Measurements from ENCODE around the gene C16orf95. TPM values are rescaled to one million over a fixed set of nuclear protein-coding genes. Genes with fewer than 3 reads are reported as not detected.

C16orf95 gene
- total RNA-seq, 3 donors from 2014 or later = 2.0 to 3.8 TPM; not detected in 1

- intact Hi-C loops (cut with DNase I; ENCODE audit: low total_unique reads) = no loop called here
- Histone ChIP-seq H3K36me3 (no peaks in the 10 kb centered on the region), H3K4me3 (no peak overlapping the region), H3K27me3 (no peaks in the 10 kb centered on the region), H3K27ac (no peak overlapping the region), H3K9me3 (no peaks in the 10 kb centered on the region), H3K4me1 (no peaks in the 10 kb centered on the region)
- TF ChIP-seq, protein P1, sequence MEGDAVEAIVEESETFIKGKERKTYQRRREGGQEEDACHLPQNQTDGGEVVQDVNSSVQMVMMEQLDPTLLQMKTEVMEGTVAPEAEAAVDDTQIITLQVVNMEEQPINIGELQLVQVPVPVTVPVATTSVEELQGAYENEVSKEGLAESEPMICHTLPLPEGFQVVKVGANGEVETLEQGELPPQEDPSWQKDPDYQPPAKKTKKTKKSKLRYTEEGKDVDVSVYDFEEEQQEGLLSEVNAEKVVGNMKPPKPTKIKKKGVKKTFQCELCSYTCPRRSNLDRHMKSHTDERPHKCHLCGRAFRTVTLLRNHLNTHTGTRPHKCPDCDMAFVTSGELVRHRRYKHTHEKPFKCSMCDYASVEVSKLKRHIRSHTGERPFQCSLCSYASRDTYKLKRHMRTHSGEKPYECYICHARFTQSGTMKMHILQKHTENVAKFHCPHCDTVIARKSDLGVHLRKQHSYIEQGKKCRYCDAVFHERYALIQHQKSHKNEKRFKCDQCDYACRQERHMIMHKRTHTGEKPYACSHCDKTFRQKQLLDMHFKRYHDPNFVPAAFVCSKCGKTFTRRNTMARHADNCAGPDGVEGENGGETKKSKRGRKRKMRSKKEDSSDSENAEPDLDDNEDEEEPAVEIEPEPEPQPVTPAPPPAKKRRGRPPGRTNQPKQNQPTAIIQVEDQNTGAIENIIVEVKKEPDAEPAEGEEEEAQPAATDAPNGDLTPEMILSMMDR (IDR thresholded peaks at IDR 0.05) = no peak
- TF ChIP-seq POLR2AphosphoS5 (IDR thresholded peaks at IDR 0.05) (no peak), POLR2A (IDR thresholded peaks at IDR 0.05) (no peak)
- no peak for DNase-seq (ENCODE audit: low spot score in 2 of 2)
These were observed 30.2 kb downstream of the C16orf95 start for GRCh38 chr16:87286839-87287626.

DNA sequence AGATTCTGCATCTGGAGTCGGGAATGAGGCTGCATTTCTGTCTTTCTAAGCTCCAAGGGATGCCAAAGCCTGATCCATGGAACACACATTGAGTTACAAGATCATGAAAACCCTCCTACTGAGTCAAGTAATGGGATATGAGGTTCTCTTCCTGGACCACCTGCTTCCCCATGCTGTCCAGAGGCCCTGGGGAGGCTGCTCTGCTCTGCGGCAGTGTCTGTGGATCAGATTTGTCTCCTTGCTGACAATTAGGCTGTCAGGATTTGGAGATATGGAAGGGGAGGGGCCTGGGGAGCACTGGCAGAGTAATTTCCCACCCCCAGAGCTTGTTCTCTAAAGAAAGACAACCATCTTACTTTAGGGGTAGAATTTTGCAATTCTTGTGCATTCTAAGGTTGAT, 33.0 kb downstream of the C16orf95 start:
- DNase-seq (ENCODE audit: low spot score in 2 of 2) = no peak
- no peak overlapping the region for H3K27ac ChIP-seq
- TF ChIP-seq POLR2A (IDR thresholded peaks at IDR 0.05) = no peak
- TF ChIP-seq POLR2AphosphoS5 (IDR thresholded peaks at IDR 0.05) = no peak
- TF ChIP-seq, protein P1 (IDR thresholded peaks at IDR 0.05) = no peak
- H3K4me1 ChIP-seq = no peaks in the 10 kb centered on the region
- no peak overlapping the region for H3K4me3 ChIP-seq
- intact Hi-C loops (cut with DNase I; ENCODE audit: low total_unique reads) = no loop called here
- H3K36me3 ChIP-seq = no peaks in the 10 kb centered on the region
- no peaks in the 10 kb centered on the region for H3K27me3 ChIP-seq
- H3K9me3 ChIP-seq = no peaks in the 10 kb centered on the region

- H3K9me3 ChIP-seq = no peaks in the 10 kb centered on the region
- DNase-seq (ENCODE audit: low spot score in 2 of 2) = no peak
- no peaks in the 10 kb centered on the region for H3K27me3 ChIP-seq
- no peaks in the 10 kb centered on the region for H3K4me1 ChIP-seq
- no peak overlapping the region for H3K4me3 ChIP-seq
- TF ChIP-seq, protein P1 (IDR thresholded peaks at IDR 0.05) = no peak
- no peak for TF ChIP-seq POLR2A (IDR thresholded peaks at IDR 0.05)
- no peak for TF ChIP-seq POLR2AphosphoS5 (IDR thresholded peaks at IDR 0.05)
- intact Hi-C loops (cut with DNase I; ENCODE audit: low total_unique reads) = no loop called here
- no peak overlapping the region for H3K27ac ChIP-seq
- H3K36me3 ChIP-seq = no peaks in the 10 kb centered on the region
These were observed 38.0 kb downstream of the C16orf95 start for GRCh38 chr16:87279094-87279658.

DNA sequence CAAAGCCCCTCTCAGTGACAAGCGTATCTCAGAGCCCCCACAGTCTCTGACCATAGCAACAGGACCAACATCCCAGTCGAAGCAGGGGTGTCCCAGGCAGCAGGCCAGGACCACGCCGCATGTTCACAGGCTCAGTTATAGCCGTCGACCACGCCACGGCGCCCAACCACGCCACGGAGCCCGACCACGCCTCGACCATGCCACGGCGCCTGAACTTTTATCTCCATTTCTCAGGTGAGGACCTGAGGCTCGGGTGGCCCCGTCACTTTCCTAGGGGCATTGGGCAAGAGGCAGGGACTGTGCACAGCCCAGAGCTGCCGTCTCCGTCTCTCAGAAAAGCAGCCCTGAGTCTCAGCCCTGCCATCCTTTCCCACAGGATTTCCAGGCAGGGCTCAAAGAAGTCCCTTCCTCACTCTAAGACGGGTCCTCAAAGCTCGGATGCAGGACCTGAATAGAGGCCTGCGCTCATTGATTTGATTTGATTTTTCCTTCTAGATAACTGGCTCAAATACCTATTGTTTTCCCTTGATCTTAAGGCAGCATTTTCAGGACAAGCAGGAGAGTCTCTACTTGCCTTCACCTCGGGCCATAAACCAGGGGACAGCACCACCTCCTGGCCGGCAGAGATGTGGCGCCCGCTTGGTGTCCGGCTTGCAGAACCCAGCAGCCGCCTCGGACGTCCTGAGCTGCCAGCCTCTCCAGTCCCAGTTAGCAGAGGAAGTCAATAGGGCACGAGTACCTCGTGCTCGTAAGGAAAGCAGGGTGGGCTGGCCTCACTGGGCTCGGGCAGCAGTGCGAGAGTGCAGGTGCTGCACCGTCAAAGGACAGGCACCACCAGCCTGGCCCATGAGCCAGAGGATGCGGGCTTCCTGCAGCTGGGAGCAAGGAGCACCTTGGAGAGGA, 38.8 kb downstream of the C16orf95 start:
- no peak overlapping the region for H3K27ac ChIP-seq
- intact Hi-C loops (cut with DNase I; ENCODE audit: low total_unique reads) = no loop called here
- H3K9me3 ChIP-seq = no peaks in the 10 kb centered on the region
- no peaks in the 10 kb centered on the region for H3K27me3 ChIP-seq
- H3K36me3 ChIP-seq = no peaks in the 10 kb centered on the region
- TF ChIP-seq, protein P1 (IDR thresholded peaks at IDR 0.05) = peak; percentile 52 to 92 (median 78)
- TF ChIP-seq POLR2A (IDR thresholded peaks at IDR 0.05) = no peak
- no peak for TF ChIP-seq POLR2AphosphoS5 (IDR thresholded peaks at IDR 0.05)
- H3K4me1 ChIP-seq = no peaks in the 10 kb centered on the region
- peak; percentile 54 to 77 for DNase-seq (ENCODE audit: low spot score in 2 of 2)
- H3K4me3 ChIP-seq = no peak overlapping the region
